Neural cell (in vitro differentiated cells): Measurements from ENCODE around the gene SYTL3. TPM values are rescaled to one million over a fixed set of nuclear protein-coding genes. Genes with fewer than 3 reads are reported as not detected.

ENCODE experiments used
- H2AFZ ChIP-seq: fragments of 200-600, 300-800 bp; sonication (generic), shearing (Covaris generic); 2 replicates; pipeline ENCODE4 v1.6.0; 2014; ENCODE audit warnings: low read depth, mild to moderate bottlenecking, antibody characterized with exemption, low read length, moderate library complexity
- H3F3A ChIP-seq: fragments of 200-600 bp; shearing (Covaris generic); 2 replicates; pipeline ENCODE4 v1.6.1; 2016; ENCODE audit warnings: mild to moderate bottlenecking, moderate library complexity, mixed read lengths, antibody characterized with exemption, low read length; ENCODE audit not compliant: insufficient read depth, poor library complexity, severe bottlenecking
- H3K27ac ChIP-seq: fragments of 200-600, 300-800 bp; sonication (generic), shearing (Covaris generic); 2 replicates; pipeline ENCODE4 v1.5.1; 2014; ENCODE audit warnings: mild to moderate bottlenecking, low read length, moderate library complexity
- H3K27me3 ChIP-seq: fragments of 300-800, 200-600 bp; sonication (generic), shearing (Covaris generic); 2 replicates; pipeline ENCODE4 v1.6.0; 2014; ENCODE audit warnings: mild to moderate bottlenecking, low read depth, low read length, moderate library complexity; ENCODE audit not compliant: insufficient read depth
- H3K36me3 ChIP-seq: fragments of 300-800, 200-600 bp; sonication (generic), shearing (Covaris generic); 2 replicates; pipeline ENCODE4 v1.5.1; 2014; ENCODE audit warnings: mild to moderate bottlenecking, antibody characterized with exemption, low read length, moderate library complexity; ENCODE audit not compliant: insufficient read depth
- H3K4me2 ChIP-seq: fragments of 300-800, 200-600 bp; sonication (generic), shearing (Covaris generic); 2 replicates; pipeline ENCODE4 v1.6.0; 2014; ENCODE audit warnings: mild to moderate bottlenecking, low read length
- H3K4me3 ChIP-seq: fragments of 300-800, 200-600 bp; sonication (generic), shearing (Covaris generic); 2 replicates; pipeline ENCODE4 v1.5.1; 2014; ENCODE audit warnings: mild to moderate bottlenecking, low read length, moderate library complexity
- H3K79me2 ChIP-seq: fragments of 200-600 bp; shearing (Covaris generic); replicated peaks from 2 replicates; pipeline ENCODE4 v1.6.0; 2014; ENCODE audit warnings: mild to moderate bottlenecking, low read length, moderate library complexity; ENCODE audit not compliant: insufficient read depth
- H3K9ac ChIP-seq: fragments of 300-800, 200-600 bp; sonication (generic), shearing (Covaris generic); 2 replicates; pipeline ENCODE4 v1.6.1; 2016; ENCODE audit warnings: mild to moderate bottlenecking, low read length, mixed read lengths
- H3K9me2 ChIP-seq: fragments of 200-600 bp; shearing (Covaris generic); 2 replicates; pipeline ENCODE4 v1.6.1; 2016; ENCODE audit warnings: mild to moderate bottlenecking, low read length, mixed read lengths; ENCODE audit not compliant: insufficient read depth
- H3K9me3 ChIP-seq: fragments of 200-600, 300-800 bp; sonication (generic), shearing (Covaris generic); 2 replicates; pipeline ENCODE4 v1.6.1; 2016; ENCODE audit warnings: mild to moderate bottlenecking, mixed run types, low read length, moderate library complexity, mixed read lengths
- H4K20me1 ChIP-seq: fragments of 200-600 bp; shearing (Covaris generic); 2 replicates; pipeline ENCODE4 v1.6.1; 2016; ENCODE audit warnings: mild to moderate bottlenecking, mixed run types; ENCODE audit not compliant: insufficient read depth
- CTCF ChIP-seq: fragments of 450-650 bp; IDR thresholded peaks from 2 replicates; pipeline ENCODE4 v1.5.1; 2014; ENCODE audit warnings: antibody characterized with exemption, mild to moderate bottlenecking, moderate library complexity; ENCODE audit not compliant: poor library complexity, severe bottlenecking
- EP300 ChIP-seq: fragments of 450-650 bp; conservative IDR thresholded peaks from 2 replicates; pipeline ENCODE4 v1.6.1; 2014; ENCODE audit warnings: antibody characterized with exemption, mild to moderate bottlenecking, moderate library complexity; ENCODE audit not compliant: poor library complexity, severe bottlenecking
- EZH2 ChIP-seq: fragments of 200-600, 300-800 bp; shearing (Covaris generic), sonication (generic); IDR thresholded peaks from 2 replicates; pipeline ENCODE4 v1.6.1; 2014; ENCODE audit warnings: antibody characterized with exemption, low read length, borderline replicate concordance, mild to moderate bottlenecking; ENCODE audit not compliant: insufficient read depth, poor library complexity, severe bottlenecking
- MXI1 ChIP-seq: fragments of 450-650 bp; conservative IDR thresholded peaks from 2 replicates; pipeline ENCODE4 v1.6.1; 2014; ENCODE audit warnings: antibody characterized with exemption, mild to moderate bottlenecking; ENCODE audit not compliant: poor library complexity, severe bottlenecking
- POLR2AphosphoS5 ChIP-seq: IDR thresholded peaks from 2 replicates; pipeline ENCODE4 v1.6.1; 2012
- RAD21 ChIP-seq: fragments of 450-650 bp; conservative IDR thresholded peaks from 2 replicates; pipeline ENCODE4 v1.6.1; 2014; ENCODE audit warnings: antibody characterized with exemption, mild to moderate bottlenecking, moderate library complexity
- SMC3 ChIP-seq: fragments of 450-650 bp; conservative IDR thresholded peaks from 2 replicates; pipeline ENCODE4 v1.6.1; 2014; ENCODE audit warnings: antibody characterized with exemption, mild to moderate bottlenecking, moderate library complexity; ENCODE audit not compliant: poor library complexity
- TAF1 ChIP-seq: IDR thresholded peaks from 2 replicates; pipeline ENCODE4 v1.6.1; 2012; ENCODE audit warnings: low read depth
- polyA plus RNA-seq: library from polyadenylated mRNA; depleted of rRNA; stranded (reverse); fragments of >200 nt; gene quantifications from 2 replicates; pipeline ENCODE4 v1.2.3, GENCODE V29; 2014
- TF ChIP-seq, protein P1 (sequence below): IDR thresholded peaks from 2 replicates; pipeline ENCODE4 v1.6.1; 2012; ENCODE audit warnings: borderline replicate concordance

Gene SYTL3
- polyA plus RNA-seq, 1 donor from 2014 or later: 2.1 TPM

DNA sequence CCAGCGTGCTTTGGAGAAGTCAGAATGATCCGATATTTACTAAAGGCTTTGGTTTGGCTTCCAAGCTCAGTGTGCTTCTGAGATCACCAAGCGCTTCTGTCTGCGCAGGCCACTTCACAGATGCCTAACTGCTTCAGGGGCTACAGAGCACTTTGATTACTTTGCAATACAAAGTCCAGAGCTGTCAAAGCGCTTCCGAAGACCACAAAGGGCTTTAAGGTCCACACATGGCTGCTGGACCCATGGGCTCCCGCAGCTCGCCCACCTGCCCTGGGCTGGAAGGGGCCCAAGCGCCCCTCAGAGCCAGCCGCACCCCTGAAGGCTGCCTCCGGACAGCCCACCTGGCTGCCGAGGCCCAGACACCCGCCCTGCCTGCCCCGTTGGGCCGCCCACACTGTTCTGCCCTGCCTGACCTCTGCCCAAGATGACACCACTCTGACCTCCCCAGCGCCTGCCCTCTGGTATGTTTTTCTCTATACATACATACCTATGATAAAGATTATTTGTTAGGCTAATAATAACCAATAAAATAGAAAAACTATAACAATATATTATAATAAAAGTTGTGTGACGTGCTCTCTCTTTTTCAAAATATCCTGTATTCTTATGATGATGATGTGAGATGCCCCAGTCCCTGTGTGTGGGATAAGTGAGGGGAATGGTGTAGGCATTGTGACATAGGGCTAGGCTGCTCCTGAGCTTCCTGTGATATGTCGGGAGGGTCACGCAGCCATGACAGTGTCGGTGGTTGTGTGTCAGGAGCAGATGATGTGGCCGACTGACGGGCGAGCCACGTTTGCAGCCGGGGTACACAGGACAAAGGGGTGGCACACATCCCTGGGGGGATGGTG is 27.9 kb upstream of the SYTL3 start:
- no peak overlapping the region for H3K27ac ChIP-seq
- no peaks in the 10 kb centered on the region for H3F3A ChIP-seq
- H3K27me3 ChIP-seq: no peaks in the 10 kb centered on the region
- no peaks in the 10 kb centered on the region for H3K36me3 ChIP-seq
- no peaks in the 10 kb centered on the region for H4K20me1 ChIP-seq
- H3K79me2 ChIP-seq: no peaks in the 10 kb centered on the region
- no peak overlapping the region for H2AFZ ChIP-seq
- H3K9me2 ChIP-seq: no peaks in the 10 kb centered on the region
- TF ChIP-seq SMC3 (no peak), EZH2 (no peak), CTCF (no peak), MXI1 (no peak)
- TF ChIP-seq, protein P1, sequence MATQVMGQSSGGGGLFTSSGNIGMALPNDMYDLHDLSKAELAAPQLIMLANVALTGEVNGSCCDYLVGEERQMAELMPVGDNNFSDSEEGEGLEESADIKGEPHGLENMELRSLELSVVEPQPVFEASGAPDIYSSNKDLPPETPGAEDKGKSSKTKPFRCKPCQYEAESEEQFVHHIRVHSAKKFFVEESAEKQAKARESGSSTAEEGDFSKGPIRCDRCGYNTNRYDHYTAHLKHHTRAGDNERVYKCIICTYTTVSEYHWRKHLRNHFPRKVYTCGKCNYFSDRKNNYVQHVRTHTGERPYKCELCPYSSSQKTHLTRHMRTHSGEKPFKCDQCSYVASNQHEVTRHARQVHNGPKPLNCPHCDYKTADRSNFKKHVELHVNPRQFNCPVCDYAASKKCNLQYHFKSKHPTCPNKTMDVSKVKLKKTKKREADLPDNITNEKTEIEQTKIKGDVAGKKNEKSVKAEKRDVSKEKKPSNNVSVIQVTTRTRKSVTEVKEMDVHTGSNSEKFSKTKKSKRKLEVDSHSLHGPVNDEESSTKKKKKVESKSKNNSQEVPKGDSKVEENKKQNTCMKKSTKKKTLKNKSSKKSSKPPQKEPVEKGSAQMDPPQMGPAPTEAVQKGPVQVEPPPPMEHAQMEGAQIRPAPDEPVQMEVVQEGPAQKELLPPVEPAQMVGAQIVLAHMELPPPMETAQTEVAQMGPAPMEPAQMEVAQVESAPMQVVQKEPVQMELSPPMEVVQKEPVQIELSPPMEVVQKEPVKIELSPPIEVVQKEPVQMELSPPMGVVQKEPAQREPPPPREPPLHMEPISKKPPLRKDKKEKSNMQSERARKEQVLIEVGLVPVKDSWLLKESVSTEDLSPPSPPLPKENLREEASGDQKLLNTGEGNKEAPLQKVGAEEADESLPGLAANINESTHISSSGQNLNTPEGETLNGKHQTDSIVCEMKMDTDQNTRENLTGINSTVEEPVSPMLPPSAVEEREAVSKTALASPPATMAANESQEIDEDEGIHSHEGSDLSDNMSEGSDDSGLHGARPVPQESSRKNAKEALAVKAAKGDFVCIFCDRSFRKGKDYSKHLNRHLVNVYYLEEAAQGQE: no peak
- no peaks in the 10 kb centered on the region for H3K9me3 ChIP-seq
- no peak overlapping the region for H3K4me2 ChIP-seq
- no peak overlapping the region for H3K4me3 ChIP-seq
- no peak overlapping the region for H3K9ac ChIP-seq

DNA sequence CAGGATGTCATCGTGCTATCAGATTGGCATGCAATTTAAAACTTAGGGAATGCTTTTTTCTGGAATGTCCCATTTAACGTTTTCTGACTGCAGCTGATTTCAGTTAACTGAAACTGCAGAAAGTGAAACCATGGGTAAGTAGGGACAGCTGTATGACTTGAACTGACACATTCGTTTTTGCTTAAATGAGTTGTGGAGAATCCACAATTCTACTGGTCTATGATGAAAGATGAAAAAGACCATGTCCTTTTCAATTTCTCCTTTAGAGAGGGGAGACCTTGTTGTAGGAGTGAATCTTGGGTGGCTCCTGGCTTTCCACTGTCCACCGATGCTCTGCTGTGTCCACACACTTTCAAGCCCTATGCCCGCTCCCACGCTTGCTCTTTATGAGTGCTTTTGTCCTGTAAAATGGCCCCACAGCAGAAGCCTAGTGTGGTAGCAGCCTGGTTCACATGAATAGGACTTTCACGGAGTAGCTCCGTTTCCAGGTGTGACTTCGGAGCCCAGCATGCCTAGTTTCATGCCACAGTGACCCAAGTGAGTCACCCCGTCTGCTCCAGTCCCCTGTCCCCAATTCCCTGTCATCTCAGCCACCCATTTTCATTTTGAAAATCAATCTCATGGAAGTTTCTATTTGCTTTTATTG is 27.2 kb upstream of the SYTL3 start:
- Histone ChIP-seq H3F3A (no peaks in the 10 kb centered on the region), H3K36me3 (peaks cover 3% of the 10 kb centered on the region), H2AFZ (no peak overlapping the region), H3K79me2 (no peaks in the 10 kb centered on the region), H3K4me3 (no peak overlapping the region), H3K27me3 (no peaks in the 10 kb centered on the region), H3K9ac (no peak overlapping the region), H3K27ac (no peak overlapping the region), H3K9me2 (no peaks in the 10 kb centered on the region), H4K20me1 (no peaks in the 10 kb centered on the region), H3K9me3 (no peaks in the 10 kb centered on the region), H3K4me2 (no peak overlapping the region)
- no peak for TF ChIP-seq RAD21
- TF ChIP-seq TAF1: no peak
- TF ChIP-seq POLR2AphosphoS5: no peak
- no peak for TF ChIP-seq SMC3
- TF ChIP-seq, protein P1: no peak
- TF ChIP-seq MXI1: no peak
- TF ChIP-seq EP300: no peak
- no peak for TF ChIP-seq CTCF
- no peak for TF ChIP-seq EZH2
